GM10847 (cell line): ENCODE measurements around the gene TAB2.

ENCODE experiments used
- POLR2A ChIP-seq: IDR thresholded peaks from 2 replicates; pipeline ENCODE4 v1.6.1; 2011; ENCODE audit not compliant: insufficient read length; ENCODE audit errors: extremely low read depth

The TAB2 gene

DNA sequence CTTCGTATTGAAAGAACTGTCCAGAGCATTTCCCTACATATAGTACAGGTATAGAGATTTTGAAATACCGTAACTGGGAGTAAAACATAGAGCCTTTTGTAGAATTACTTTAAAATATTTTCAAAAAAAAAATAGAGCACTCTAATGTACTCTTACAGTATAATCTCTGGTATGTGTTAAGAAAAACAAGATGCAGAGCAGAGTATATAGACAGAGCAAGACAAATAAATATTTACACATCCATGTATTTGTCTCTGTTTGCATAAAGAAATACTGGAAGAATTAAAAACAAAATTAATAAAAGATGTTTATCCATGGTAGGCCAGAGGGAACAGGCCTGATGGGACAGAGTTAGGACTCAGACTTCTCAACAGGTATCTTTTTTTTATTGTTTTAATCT lies 54.5 kb downstream of the TAB2 start:
- no peak for TF ChIP-seq POLR2A

DNA sequence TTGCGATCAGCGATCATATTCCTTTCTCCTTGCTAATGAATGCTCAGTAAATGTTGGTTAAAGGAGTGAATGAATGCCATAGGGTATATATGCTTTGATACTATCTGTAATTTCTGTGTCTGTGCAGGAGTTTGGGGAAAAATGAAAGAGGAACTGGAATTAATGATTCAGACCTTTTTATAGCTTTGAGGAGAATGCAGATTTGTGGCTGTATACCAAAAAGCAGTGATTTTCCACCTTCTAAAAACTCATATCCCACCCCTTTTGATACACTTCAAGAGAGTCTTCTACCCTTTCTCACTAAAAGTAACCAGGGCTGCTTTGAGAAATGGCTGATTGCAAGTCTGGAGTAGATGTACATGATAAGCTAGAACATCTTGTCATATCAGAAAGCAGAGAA lies 56.0 kb downstream of the TAB2 start:
- TF ChIP-seq POLR2A: no peak

DNA sequence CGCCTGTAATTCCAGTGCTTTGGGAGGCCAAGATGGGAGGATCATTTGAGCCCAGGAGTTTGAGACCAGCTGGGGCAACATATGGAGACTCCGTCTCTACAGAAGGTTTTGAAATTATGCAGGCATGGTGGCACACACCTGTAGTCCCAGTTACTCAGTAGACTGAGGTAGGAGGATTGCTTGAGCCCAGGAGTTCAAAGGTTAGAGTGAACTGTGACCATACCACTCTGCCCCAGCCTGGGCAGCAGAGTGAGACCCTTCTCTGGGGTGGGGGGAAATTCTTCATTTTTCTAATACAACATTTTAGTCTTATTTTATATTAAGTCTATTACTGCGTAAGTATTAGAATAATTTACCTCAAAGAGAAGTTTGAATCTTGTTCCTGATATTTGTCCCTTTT lies 62.5 kb downstream of the TAB2 start:
- no peak for TF ChIP-seq POLR2A

GRCh38 chr6:149380523-149380922 lies 63.0 kb downstream of the TAB2 start:
- TF ChIP-seq POLR2A: no peak

DNA sequence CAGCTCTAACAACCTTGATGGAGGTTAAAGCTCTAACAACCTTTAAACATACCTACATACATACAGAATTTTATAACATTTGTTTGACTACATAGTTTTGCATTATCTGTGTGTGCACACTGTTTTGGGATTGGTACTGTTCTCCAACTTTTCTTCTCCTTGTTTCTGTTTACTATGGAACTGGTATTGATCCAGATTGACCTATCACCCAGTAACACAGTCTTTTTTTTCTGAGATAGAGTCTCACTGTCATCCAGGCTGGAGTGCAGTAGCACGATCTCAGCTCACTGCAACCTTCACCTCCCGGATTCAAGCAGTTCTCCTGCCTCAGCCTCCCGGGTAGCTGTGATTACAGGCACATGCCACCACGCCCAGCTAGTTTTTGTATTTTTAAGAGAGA lies 65.9 kb downstream of the TAB2 start:
- no peak for TF ChIP-seq POLR2A

GRCh38 chr6:149384464-149384863 lies 67.0 kb downstream of the TAB2 start:
- TF ChIP-seq POLR2A: no peak

GRCh38 chr6:149385998-149386646 lies 68.6 kb downstream of the TAB2 start:
- TF ChIP-seq POLR2A: no peak

- TF ChIP-seq POLR2A: no peak
Observed at GRCh38 chr6:149387779-149388512, 70.4 kb downstream of the TAB2 start.

GRCh38 chr6:149389509-149390297 lies 72.2 kb downstream of the TAB2 start:
- no peak for TF ChIP-seq POLR2A

- TF ChIP-seq POLR2A: no peak
Observed at GRCh38 chr6:149392093-149392492, 74.6 kb downstream of the TAB2 start.

DNA sequence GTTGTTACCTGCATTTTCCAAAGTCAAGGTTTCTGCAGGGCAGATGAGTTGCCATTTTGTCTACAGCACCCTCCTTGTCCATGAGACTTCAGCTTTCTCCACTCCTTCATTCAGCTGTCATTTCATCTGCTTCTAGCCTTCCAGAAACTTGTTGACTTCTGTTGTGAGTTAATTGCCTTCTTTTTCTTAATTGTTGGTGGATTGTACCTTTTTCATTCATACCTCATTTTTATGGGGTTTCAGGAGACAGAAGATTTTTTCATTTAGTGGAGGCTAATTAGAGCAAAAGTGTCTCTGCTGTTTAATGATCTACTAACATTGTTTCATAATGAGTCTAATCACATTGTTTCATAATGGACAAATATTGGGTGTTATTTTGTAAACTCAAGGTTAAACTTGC lies 75.0 kb downstream of the TAB2 start:
- TF ChIP-seq POLR2A: no peak

GRCh38 chr6:149393002-149393679 lies 75.6 kb downstream of the TAB2 start:
- TF ChIP-seq POLR2A: no peak

- TF ChIP-seq POLR2A: no peak
Observed at GRCh38 chr6:149395185-149395584, 77.7 kb downstream of the TAB2 start.

DNA sequence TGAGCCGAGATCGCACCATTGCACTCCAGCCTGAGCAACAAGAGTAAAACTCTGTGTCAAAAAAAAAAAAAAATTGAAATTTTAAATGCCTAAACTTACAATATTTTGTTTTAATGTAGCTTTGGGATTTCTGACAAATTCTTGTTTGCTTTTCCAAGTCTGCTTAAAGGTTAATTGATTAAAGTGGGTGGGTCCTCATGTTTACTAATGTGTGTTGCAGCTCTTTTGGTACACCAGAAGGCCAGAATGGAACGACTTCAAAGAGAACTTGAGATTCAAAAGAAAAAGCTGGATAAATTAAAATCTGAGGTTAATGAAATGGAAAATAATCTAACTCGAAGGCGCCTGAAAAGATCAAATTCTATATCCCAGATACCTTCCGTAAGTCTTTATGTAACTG lies 79.9 kb downstream of the TAB2 start:
- TF ChIP-seq POLR2A: no peak

DNA sequence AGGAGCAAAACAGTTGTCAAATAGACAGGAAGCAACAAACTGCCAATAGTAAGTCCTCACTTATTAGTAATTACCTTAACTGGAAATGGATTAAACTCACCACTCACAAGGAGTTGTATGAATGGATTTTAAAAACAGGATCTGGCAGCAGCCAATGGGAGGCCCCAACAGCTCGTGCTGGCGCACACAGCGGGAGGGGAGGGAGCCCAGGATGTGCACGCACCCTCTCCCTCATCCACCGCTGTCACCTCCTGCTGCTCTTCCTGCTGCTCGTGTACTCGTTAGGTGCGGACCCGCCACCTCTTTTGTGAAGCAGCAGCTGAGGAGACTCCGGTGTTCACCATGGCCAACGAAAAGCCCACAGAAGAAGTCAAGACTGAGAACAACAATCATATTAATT lies 82.5 kb downstream of the TAB2 start, which contains the start of gene SUMO4:
SUMO4 (plus strand) TSS at position 213 of the 400 bp plus-strand sequence; CDS start at position 343, 130 bp downstream.
- no peak for TF ChIP-seq POLR2A
